ENCODE measurements around the gene CNPY3.

CNPY3 gene

GRCh38 chr6:42960243-42961019 lies 31.2 kb downstream of the CNPY3 start, which contains the start of gene GNMT:
Gene GNMT (plus strand): TSS chr6:42960754. CDS start chr6:42960768, 14 bp downstream.
- DNase-seq (ENCODE audit: low read depth in 2 of 2): peak in 1 of 2 donors; percentile 17

DNA sequence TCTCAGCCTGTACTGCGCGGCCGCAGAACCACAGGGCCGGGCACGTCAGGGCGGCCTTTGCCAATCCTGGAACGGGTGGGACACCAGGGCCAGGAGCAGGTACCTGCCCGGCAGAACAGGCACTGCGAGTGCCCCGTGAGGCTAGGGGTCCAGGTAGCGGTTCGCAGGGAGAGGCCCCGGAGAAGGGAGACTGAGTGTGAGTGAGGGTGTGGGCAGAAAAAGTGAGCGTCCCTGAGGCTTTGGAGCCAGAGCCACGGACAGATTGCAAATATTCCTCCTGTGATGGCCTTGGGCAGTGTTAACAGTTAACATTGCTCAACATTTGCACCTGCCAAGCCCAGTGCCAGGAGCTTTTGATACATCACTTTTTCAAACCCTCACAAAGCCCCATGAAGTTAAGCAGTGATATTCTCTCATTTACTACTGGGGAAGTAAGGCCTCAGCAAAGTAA lies 31.8 kb downstream of the CNPY3 start:
- DNase-seq (ENCODE audit: low read depth in 2 of 2): no peak

DNA sequence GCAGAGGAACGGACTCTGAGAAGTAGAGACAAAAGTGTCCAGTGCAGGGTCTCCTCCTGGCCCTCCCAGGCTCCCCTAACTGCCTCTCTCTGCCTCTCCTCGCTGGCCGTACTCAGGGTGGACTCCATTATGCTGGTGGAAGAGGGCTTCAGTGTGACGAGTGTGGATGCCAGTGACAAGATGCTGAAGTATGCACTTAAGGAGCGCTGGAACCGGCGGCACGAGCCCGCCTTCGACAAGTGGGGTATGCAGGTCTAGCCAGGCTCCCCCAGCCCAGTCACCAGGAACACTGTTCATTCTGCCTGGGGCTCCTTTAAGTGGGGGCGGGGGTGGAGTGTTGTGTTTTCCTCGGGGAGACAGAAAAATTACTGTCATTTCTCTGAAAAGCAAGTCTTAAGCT lies 32.8 kb downstream of the CNPY3 start:
- DNase-seq (ENCODE audit: low read depth in 2 of 2): no peak

- DNase-seq (ENCODE audit: low read depth in 2 of 2): no peak
These were observed 33.4 kb downstream of the CNPY3 start for GRCh38 chr6:42962502-42963178.

DNA sequence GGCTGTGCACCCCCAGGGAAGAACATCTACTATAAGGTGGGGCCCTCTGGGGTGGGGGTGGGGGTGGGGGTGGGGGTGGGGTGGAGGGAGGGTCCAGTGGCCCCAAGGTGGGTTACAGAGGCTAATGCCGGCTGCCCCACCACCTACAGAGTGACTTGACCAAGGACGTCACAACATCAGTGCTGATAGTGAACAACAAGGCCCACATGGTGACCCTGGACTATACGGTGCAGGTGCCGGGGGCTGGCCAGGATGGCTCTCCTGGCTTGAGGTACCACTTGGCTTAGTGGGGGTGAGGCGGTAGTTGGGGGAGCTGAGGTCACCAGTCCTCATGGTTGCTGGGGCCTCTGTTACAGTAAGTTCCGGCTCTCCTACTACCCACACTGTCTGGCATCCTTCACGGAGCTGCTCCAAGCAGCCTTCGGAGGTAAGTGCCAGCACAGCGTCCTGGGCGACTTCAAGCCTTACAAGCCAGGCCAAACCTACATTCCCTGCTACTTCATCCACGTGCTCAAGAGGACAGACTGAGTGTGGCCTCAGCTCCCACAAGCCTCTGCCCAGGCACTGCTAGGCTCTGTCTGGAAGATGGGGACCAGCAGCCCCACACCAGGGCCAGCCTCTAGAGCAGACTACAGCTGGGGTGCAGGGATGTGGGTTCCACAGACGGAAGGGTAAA lies 34.0 kb downstream of the CNPY3 start:
- no peak for DNase-seq (ENCODE audit: low read depth in 2 of 2)

GRCh38 chr6:42963855-42964605 lies 34.8 kb downstream of the CNPY3 start:
- DNase-seq (ENCODE audit: low read depth in 2 of 2): no peak

DNA sequence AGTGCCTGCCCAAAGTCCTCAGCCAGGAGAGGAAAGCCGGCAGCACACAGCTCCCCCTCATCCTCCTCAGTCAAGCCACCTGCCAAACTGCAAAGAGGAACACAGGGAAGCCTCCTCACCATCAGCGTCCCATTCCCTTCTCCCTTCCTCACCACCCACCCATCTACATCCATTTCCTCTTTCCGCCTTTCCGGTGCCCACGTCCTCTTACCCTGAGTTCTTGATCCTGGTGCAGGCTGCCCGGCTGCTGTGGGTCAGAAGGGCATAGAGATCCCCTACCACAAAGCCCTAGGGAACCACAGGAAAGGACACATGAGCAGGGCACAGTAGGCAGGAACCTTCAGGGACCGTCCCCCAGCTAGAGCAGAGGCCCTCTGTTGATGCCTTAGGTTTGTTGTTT lies 37.3 kb downstream of the CNPY3 start:
- DNase-seq (ENCODE audit: low read depth in 2 of 2): no peak

GRCh38 chr6:42967228-42967627 lies 37.9 kb downstream of the CNPY3 start:
- no peak for DNase-seq (ENCODE audit: low read depth in 2 of 2)

GRCh38 chr6:42968126-42968701 lies 38.9 kb downstream of the CNPY3 start:
- DNase-seq (ENCODE audit: low read depth in 2 of 2): no peak

DNA sequence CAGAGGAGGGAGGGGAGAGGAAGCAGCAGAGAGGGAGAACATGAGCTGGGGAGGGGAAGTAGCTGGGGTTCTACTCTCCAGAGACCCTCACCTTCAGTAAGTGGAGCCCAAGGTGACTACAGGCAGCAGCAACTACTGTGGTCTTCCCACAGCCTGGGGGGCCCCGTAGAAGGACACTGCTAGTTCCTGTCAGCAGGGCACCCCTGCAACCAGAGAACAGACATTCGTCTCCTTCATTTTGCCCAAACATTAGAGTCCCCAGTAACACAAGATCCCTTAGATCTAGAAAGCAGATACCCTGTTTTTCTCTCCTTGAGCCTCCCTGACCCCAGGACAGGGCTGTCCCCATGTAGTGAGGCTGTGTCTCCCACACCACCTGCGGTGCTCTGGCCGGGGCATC lies 39.5 kb downstream of the CNPY3 start:
- DNase-seq (ENCODE audit: low read depth in 2 of 2): no peak

DNA sequence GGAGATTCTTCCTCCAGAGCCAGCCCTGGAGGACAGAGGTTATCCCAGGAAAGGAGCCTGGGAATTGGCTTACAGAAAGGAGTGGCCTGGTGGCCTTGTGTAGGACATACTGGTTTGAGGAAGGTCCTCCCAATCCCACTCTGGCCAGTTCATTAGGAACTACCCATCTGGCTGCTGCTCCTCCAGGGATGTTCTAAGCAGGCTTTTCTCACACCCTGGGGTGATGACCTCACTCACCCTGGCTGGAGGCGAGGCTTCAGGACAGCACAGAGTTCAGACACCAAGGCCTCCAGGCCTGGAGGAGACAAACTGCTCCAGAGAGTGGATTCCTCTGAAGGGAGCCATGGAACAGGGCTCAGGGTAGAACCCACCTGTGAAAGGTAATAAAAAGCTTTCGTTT lies 40.2 kb downstream of the CNPY3 start:
- DNase-seq (ENCODE audit: low read depth in 2 of 2): no peak

- DNase-seq (ENCODE audit: low read depth in 2 of 2): no peak
These were observed 40.7 kb downstream of the CNPY3 start for GRCh38 chr6:42969934-42970333.

GRCh38 chr6:42970871-42971612 lies 41.8 kb downstream of the CNPY3 start:
- DNase-seq (ENCODE audit: low read depth in 2 of 2): no peak

- DNase-seq (ENCODE audit: low read depth in 2 of 2): no peak
These were observed 42.6 kb downstream of the CNPY3 start for GRCh38 chr6:42971746-42972327.

DNA sequence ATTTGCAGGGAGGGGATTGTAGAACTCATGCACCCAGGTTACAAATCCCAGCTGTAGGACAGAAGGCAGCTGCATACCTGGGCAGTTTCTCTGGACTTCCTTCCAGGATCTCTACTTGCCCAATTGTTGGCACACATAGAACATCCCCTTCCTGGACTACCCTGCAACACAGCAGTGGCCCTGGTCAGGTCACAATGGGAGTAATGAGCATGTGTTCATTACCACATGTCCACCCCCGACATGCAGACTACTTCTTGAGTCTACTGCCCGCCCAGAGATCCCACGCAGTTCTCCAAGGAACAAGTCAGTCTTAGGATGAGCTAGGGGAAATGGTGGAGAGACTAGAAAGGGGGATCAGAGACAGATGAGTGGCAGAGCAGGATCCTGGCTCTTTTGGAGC lies 44.6 kb downstream of the CNPY3 start:
- no peak for DNase-seq (ENCODE audit: low read depth in 2 of 2)

- DNase-seq (ENCODE audit: low read depth in 2 of 2): no peak
These were observed 45.7 kb downstream of the CNPY3 start for GRCh38 chr6:42974919-42975505.

GRCh38 chr6:42978487-42978838 lies 49.2 kb downstream of the CNPY3 start:
- no peak for DNase-seq (ENCODE audit: low read depth in 2 of 2)

GRCh38 chr6:42978839-42979522 lies 49.7 kb downstream of the CNPY3 start, which contains the start of gene PEX6:
Gene PEX6 (minus strand): TSS chr6:42979181. CDS start chr6:42979150, 31 bp downstream.
- peak; percentile 62 to 76 for DNase-seq (ENCODE audit: low read depth in 2 of 2)

DNA sequence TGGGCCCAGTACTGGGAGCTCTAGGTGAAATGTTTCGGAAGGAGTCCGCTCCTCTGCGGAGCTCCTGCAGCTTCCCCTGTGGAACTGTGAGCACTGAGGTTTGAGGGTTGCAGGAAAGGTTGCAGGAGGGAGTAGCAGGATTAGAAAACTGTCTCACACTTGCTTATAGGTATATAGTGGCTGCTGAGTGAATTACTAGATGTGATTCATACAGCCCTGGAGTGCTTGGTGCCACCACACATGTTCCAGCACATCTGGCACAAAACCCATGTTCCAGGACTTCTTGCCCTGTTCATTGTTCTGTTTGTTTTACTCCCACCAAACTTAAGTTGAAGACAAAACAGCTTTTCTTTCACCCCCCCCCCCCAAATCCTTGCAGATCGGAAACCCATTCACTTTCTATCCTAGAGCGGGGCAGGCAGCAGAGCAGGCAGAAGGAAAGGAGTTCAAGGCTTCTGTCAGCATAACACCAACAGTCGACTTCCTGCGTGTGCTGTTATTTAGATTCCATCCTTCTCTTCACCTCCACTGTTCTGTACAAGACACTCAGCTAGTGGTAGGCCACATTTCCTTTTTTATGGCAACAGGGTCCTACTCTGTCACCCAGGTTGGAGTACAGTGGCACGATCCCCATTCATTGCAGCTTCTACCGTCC lies 50.4 kb downstream of the CNPY3 start:
- DNase-seq (ENCODE audit: low read depth in 2 of 2): no peak

Measured in stimulated activated CD4-positive, alpha-beta T cell treated with anti-CD3 and anti-CD28 coated beads, Interleukin-1b, Interleukin-23, amount 100 ng/mL, for 1 hour (primary cell).